Measurements from ENCODE around the gene SMIM35.

GRCh38 chr11:117978991-117979390 lies 107.8 kb downstream of the SMIM35 start:
- TF ChIP-seq POLR2A (IDR thresholded peaks at IDR 0.05) (no peak), CTCF (IDR thresholded peaks at IDR 0.05) (no peak)
